Measurements from ENCODE around the gene PBX1.

Gene PBX1

DNA sequence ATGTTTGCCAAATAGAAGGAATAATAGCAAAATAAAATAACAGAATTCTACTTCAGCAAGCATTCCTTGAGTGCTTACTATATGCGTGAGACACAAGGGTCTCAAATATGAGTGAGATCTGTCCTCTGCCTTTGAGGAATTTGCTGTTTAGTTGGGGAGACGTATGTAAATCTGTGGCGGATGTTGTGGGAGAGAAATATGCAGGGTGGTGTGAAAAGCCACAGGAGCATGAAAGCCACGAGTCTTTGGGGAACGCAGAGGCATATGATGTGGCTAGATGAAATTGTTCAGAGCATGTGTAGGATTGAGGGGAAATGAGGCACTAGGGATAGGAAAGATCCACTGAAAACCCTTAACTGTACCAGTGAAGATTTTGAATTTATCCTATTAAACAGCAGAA is 244.4 kb downstream of the PBX1 start:
- Histone ChIP-seq H3K4me1 (ENCODE audit: control insufficient read depth in 1 of 2, insufficient read depth in 1 of 2, low read depth in 1 of 2, low read length in 1 of 2) (no peaks in the 10 kb centered on the region), H3K27me3 (no peaks in the 10 kb centered on the region), H3K4me3 (ENCODE audit: low read depth in 1 of 2, low read length in 1 of 2) (no peak overlapping the region), H3K27ac (no peak overlapping the region), H3K9me3 (no peaks in the 10 kb centered on the region), H3K36me3 (no peaks in the 10 kb centered on the region)
- no peak for TF ChIP-seq CTCF (IDR thresholded peaks at IDR 0.05)

DNA sequence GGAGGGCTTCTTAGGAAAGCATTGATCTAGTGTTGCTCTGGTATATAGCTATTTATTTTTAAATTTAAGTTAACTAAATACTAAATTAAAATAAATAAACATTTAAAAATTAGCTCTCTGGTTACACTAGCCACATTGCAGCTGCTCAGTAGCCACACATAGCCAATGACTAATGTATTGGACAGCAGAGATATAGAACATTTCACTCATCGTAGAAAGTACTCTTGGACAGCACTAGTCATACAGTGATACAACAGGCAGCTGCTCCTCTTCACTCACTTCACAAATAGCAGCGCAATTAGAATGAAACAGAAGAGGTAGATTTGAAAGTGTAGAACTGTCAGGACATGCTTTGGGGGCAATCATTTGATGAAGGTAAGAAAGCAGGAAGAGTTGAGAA is 245.4 kb downstream of the PBX1 start:
- no peaks in the 10 kb centered on the region for H3K9me3 ChIP-seq
- H3K4me3 ChIP-seq (ENCODE audit: low read depth in 1 of 2, low read length in 1 of 2) = no peak overlapping the region
- TF ChIP-seq CTCF (IDR thresholded peaks at IDR 0.05) = no peak
- no peak overlapping the region for H3K27ac ChIP-seq
- no peaks in the 10 kb centered on the region for H3K4me1 ChIP-seq (ENCODE audit: control insufficient read depth in 1 of 2, insufficient read depth in 1 of 2, low read depth in 1 of 2, low read length in 1 of 2)
- no peaks in the 10 kb centered on the region for H3K27me3 ChIP-seq
- no peaks in the 10 kb centered on the region for H3K36me3 ChIP-seq

DNA sequence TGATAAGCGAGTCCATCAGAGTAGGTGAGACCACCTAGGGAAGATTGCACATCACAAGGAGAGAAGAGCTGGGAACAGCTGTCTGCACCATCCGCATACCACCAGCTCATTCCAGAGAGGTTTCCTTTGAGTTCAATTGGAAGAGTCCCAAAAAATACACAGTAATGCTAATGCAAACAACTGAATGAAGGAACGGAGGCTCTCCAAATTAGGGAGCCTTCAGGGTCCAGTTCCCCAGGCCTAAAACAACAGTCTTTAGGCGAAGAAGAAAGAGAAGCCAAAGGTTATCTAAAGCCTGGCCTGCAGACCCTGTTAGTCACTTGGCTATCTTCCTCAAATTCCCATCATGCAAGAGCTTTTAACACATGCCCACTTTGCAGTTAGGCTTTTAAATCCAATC is 246.4 kb downstream of the PBX1 start:
- Histone ChIP-seq H3K4me3 (ENCODE audit: low read depth in 1 of 2, low read length in 1 of 2) (no peak overlapping the region), H3K36me3 (no peaks in the 10 kb centered on the region), H3K27ac (no peak overlapping the region), H3K27me3 (no peaks in the 10 kb centered on the region), H3K9me3 (no peaks in the 10 kb centered on the region), H3K4me1 (ENCODE audit: control insufficient read depth in 1 of 2, insufficient read depth in 1 of 2, low read depth in 1 of 2, low read length in 1 of 2) (no peaks in the 10 kb centered on the region)
- no peak for TF ChIP-seq CTCF (IDR thresholded peaks at IDR 0.05)

DNA sequence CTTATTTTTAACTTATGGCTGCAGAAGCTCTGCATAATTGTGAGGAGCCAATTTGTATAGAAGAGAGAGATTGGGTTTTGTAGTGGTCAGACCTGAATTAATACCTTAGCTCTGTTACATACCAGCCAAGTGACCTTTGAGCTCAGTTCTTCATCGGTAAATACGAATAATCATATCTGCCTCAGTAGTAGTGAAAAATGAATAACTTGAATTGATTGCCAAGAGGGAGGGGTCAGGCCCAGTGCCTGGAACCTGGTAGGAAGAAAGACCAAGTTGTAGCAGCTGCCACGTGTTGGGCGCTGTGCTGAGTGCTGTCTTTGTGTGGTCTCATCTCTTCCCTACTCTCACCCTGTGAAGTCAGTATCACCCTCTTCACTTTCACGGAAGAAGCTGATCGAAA is 247.5 kb downstream of the PBX1 start:
- no peak overlapping the region for H3K27ac ChIP-seq
- no peaks in the 10 kb centered on the region for H3K4me1 ChIP-seq (ENCODE audit: control insufficient read depth in 1 of 2, insufficient read depth in 1 of 2, low read depth in 1 of 2, low read length in 1 of 2)
- H3K27me3 ChIP-seq = no peaks in the 10 kb centered on the region
- H3K9me3 ChIP-seq = no peaks in the 10 kb centered on the region
- no peak overlapping the region for H3K4me3 ChIP-seq (ENCODE audit: low read depth in 1 of 2, low read length in 1 of 2)
- TF ChIP-seq CTCF (IDR thresholded peaks at IDR 0.05) = no peak
- no peaks in the 10 kb centered on the region for H3K36me3 ChIP-seq

GRCh38 chr1:164813776-164814175 is 254.8 kb downstream of the PBX1 start:
- Histone ChIP-seq H3K4me1 (ENCODE audit: control insufficient read depth in 1 of 2, insufficient read depth in 1 of 2, low read depth in 1 of 2, low read length in 1 of 2) (no peaks in the 10 kb centered on the region), H3K36me3 (no peaks in the 10 kb centered on the region), H3K27ac (no peak overlapping the region), H3K4me3 (ENCODE audit: low read depth in 1 of 2, low read length in 1 of 2) (no peak overlapping the region), H3K9me3 (no peaks in the 10 kb centered on the region), H3K27me3 (no peaks in the 10 kb centered on the region)
- no peak for TF ChIP-seq CTCF (IDR thresholded peaks at IDR 0.05)

- Histone ChIP-seq H3K4me1 (ENCODE audit: control insufficient read depth in 1 of 2, insufficient read depth in 1 of 2, low read depth in 1 of 2, low read length in 1 of 2) (no peaks in the 10 kb centered on the region), H3K27ac (no peak overlapping the region), H3K9me3 (no peaks in the 10 kb centered on the region), H3K27me3 (no peaks in the 10 kb centered on the region), H3K36me3 (no peaks in the 10 kb centered on the region), H3K4me3 (ENCODE audit: low read depth in 1 of 2, low read length in 1 of 2) (no peak overlapping the region)
- TF ChIP-seq CTCF (IDR thresholded peaks at IDR 0.05) = no peak
Observed at GRCh38 chr1:164821648-164822047, 262.7 kb downstream of the PBX1 start.

Measured in neutrophil (primary cell).